Endothelial cell of hepatic sinusoid (primary cell): Measurements from ENCODE around the gene TMEM229B.

ENCODE experiments used
- in situ Hi-C: cut with HindIII; loops from 2 replicates; pipeline ENCODE4 v1.10.0; 2017; ENCODE audit warnings: low sequenced_read_pairs

TMEM229B gene

GRCh38 chr14:67515386-67516079, 27.0 kb upstream of the TMEM229B start:
- in situ Hi-C loops = no loop called here

- in situ Hi-C loops = loop anchor here (5.0 kb wide), 1 partner anchor 83 kb away; no protein-coding TSS in a partner anchor
Measured at GRCh38 chr14:67514650-67515385, 26.3 kb upstream of the TMEM229B start.

GRCh38 chr14:67514203-67514607, 25.7 kb upstream of the TMEM229B start:
- in situ Hi-C loops = loop anchor here (5.0 kb wide), 1 partner anchor 82 kb away; no protein-coding TSS in a partner anchor

GRCh38 chr14:67513631-67514108, 25.1 kb upstream of the TMEM229B start:
- in situ Hi-C loops = loop anchor here (5.0 kb wide), 1 partner anchor 81 kb away; no protein-coding TSS in a partner anchor

- in situ Hi-C loops = loop anchor here (5.0 kb wide), 1 partner anchor 80 kb away; no protein-coding TSS in a partner anchor
Measured at GRCh38 chr14:67512463-67513310, 24.2 kb upstream of the TMEM229B start.

GRCh38 chr14:67510836-67511235, 22.3 kb upstream of the TMEM229B start:
- in situ Hi-C loops = loop anchor here (5.0 kb wide), 1 partner anchor 79 kb away; no protein-coding TSS in a partner anchor

GRCh38 chr14:67510121-67510520, 21.6 kb upstream of the TMEM229B start:
- in situ Hi-C loops = loop anchor here (5.0 kb wide), 1 partner anchor 78 kb away; no protein-coding TSS in a partner anchor

- in situ Hi-C loops = no loop called here
Measured at GRCh38 chr14:67508956-67509355, 20.4 kb upstream of the TMEM229B start.

- in situ Hi-C loops = no loop called here
Measured at GRCh38 chr14:67505254-67505653, 16.7 kb upstream of the TMEM229B start.

- in situ Hi-C loops = no loop called here
Measured at GRCh38 chr14:67503331-67503730, 14.8 kb upstream of the TMEM229B start.

- in situ Hi-C loops = no loop called here
Measured at GRCh38 chr14:67502867-67503266, 14.3 kb upstream of the TMEM229B start.

GRCh38 chr14:67501670-67502069, 13.1 kb upstream of the TMEM229B start:
- in situ Hi-C loops = no loop called here

- in situ Hi-C loops = no loop called here
Measured at GRCh38 chr14:67500981-67501380, 12.5 kb upstream of the TMEM229B start.

- in situ Hi-C loops = no loop called here
Measured at GRCh38 chr14:67497716-67498115, 9.2 kb upstream of the TMEM229B start.

- in situ Hi-C loops = no loop called here
Measured at GRCh38 chr14:67497216-67497615, 8.7 kb upstream of the TMEM229B start.

GRCh38 chr14:67495827-67496226, 7.3 kb upstream of the TMEM229B start:
- in situ Hi-C loops = no loop called here

GRCh38 chr14:67493092-67493717, 4.7 kb upstream of the TMEM229B start:
- in situ Hi-C loops = no loop called here

GRCh38 chr14:67492538-67492937, 4.0 kb upstream of the TMEM229B start:
- in situ Hi-C loops = no loop called here

- in situ Hi-C loops = no loop called here
Measured at GRCh38 chr14:67491741-67492507, 3.4 kb upstream of the TMEM229B start.

GRCh38 chr14:67491285-67491684, 2.8 kb upstream of the TMEM229B start:
- in situ Hi-C loops = no loop called here
